SK-N-SH treated with all-trans-retinoic acid at 6 μM for 48 hours (cell line): ENCODE data around the gene PEX11G.

ENCODE experiments used
- ATAC-seq: fragments of 200-7000 bp; cut with Tn5 transposase; 3 replicates; pipeline ENCODE4 v1.9.1; 2020; ENCODE audit warnings: mild to moderate bottlenecking, moderate library complexity
- ARNTL ChIP-seq: fragments of 450-650 bp; formaldehyde crosslinking; IDR thresholded peaks from 2 replicates; pipeline ENCODE4 v1.5.0; 2020; ENCODE audit warnings: low read depth, mild to moderate bottlenecking, moderate library complexity, borderline replicate concordance
- BACH2 ChIP-seq: fragments of 250-450 bp; sonication (Bioruptor Pico); IDR thresholded peaks from 2 replicates; pipeline ENCODE4 v1.9.0; 2021; ENCODE audit warnings: mild to moderate bottlenecking, borderline replicate concordance
- GLIS3 ChIP-seq: fragments of 250-450 bp; sonication (Bioruptor Pico); IDR thresholded peaks from 2 replicates; pipeline ENCODE4 v1.5.0; 2020; ENCODE audit warnings: mild to moderate bottlenecking, moderate library complexity
- ISL1 ChIP-seq: fragments of 250-450 bp; sonication (Bioruptor Pico); IDR thresholded peaks from 2 replicates; pipeline ENCODE4 v2.1.2; 2022; ENCODE audit warnings: mild to moderate bottlenecking, moderate library complexity
- OSR1 ChIP-seq: fragments of 250-450 bp; sonication (Bioruptor Pico); IDR thresholded peaks from 2 replicates; pipeline ENCODE4 v1.8.0; 2022; ENCODE audit warnings: moderate library complexity, mild to moderate bottlenecking, inconsistent platforms
- PPARA ChIP-seq: fragments of 250-450 bp; sonication (Bioruptor Pico); IDR thresholded peaks from 2 replicates; pipeline ENCODE4 v1.5.0; 2020; ENCODE audit warnings: mild to moderate bottlenecking, borderline replicate concordance
- RARB ChIP-seq: fragments of 250-450 bp; sonication (Bioruptor Pico); IDR thresholded peaks from 2 replicates; pipeline ENCODE4 v1.8.0; 2021; ENCODE audit warnings: mild to moderate bottlenecking, moderate library complexity
- SNAI2 ChIP-seq: fragments of 250-450 bp; sonication (Bioruptor Pico); IDR thresholded peaks from 2 replicates; pipeline ENCODE4 v1.5.0; 2020; ENCODE audit warnings: mild to moderate bottlenecking, moderate library complexity
- TCF4 ChIP-seq: fragments of 250-450 bp; sonication (Bioruptor Pico); IDR thresholded peaks from 2 replicates; pipeline ENCODE4 v1.8.0; 2021; ENCODE audit warnings: mild to moderate bottlenecking, moderate library complexity, borderline replicate concordance
- TOX ChIP-seq: fragments of 250-450 bp; sonication (Bioruptor Pico); IDR thresholded peaks from 2 replicates; pipeline ENCODE4 v1.8.0; 2021; ENCODE audit warnings: mild to moderate bottlenecking, moderate library complexity, borderline replicate concordance
- ZFP30 ChIP-seq: fragments of 450-650 bp; formaldehyde crosslinking; IDR thresholded peaks from 2 replicates; pipeline ENCODE4 v1.5.0; 2022; ENCODE audit warnings: mild to moderate bottlenecking, moderate library complexity
- ZNF565 ChIP-seq: fragments of 450-650 bp; formaldehyde crosslinking; conservative IDR thresholded peaks from 2 replicates; pipeline ENCODE4 v1.5.0; 2020; ENCODE audit warnings: low read depth, mild to moderate bottlenecking, moderate library complexity
- ZNF70 ChIP-seq: fragments of 450-650 bp; formaldehyde crosslinking; IDR thresholded peaks from 2 replicates; pipeline ENCODE4 v1.5.0; 2020; ENCODE audit warnings: mild to moderate bottlenecking, moderate library complexity
- TF ChIP-seq, protein P1 (sequence below): fragments of 250-450 bp; sonication (Bioruptor Pico); IDR thresholded peaks from 2 replicates; pipeline ENCODE4 v1.5.1; 2021; ENCODE audit warnings: mild to moderate bottlenecking, moderate library complexity
- TF ChIP-seq, protein P2 (sequence below): fragments of 250-450 bp; sonication (Bioruptor Pico); IDR thresholded peaks from 2 replicates; pipeline ENCODE4 v1.5.1; 2020; ENCODE audit warnings: low read depth, mild to moderate bottlenecking, moderate library complexity
- TF ChIP-seq, protein P3 (sequence below): fragments of 250-450 bp; sonication (Bioruptor Pico); IDR thresholded peaks from 2 replicates; pipeline ENCODE4 v1.8.0; 2020; ENCODE audit warnings: mild to moderate bottlenecking, moderate library complexity, borderline replicate concordance
- TF ChIP-seq, protein P4 (sequence below): fragments of 250-450 bp; sonication (Bioruptor Pico); IDR thresholded peaks from 2 replicates; pipeline ENCODE4 v1.5.0; 2020; ENCODE audit warnings: mild to moderate bottlenecking, moderate library complexity

The PEX11G gene

DNA sequence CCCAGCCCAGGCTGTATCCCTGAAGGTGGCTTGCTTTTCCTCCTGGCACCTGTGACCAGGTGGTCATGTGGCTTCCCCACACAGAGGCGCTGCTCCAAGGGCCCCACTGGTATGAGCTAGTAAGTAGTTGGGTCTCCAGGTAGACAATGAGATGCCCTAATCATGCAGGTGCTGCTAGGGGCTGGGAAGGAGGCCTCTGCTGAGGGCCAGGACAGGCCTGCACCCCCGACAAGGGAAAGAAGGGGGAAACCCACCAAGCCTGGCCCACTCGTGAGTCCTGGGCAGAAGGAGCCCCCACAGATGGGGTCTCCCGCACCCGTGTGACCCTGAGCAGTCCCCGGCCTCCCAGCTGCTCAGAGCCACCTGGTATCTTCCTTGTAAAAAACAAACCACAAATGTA, 13.2 kb downstream of the PEX11G start:
- no peak for ATAC-seq
- no peak for TF ChIP-seq OSR1
- no peak for TF ChIP-seq TCF4 (CRISPR knock-in tag)

DNA sequence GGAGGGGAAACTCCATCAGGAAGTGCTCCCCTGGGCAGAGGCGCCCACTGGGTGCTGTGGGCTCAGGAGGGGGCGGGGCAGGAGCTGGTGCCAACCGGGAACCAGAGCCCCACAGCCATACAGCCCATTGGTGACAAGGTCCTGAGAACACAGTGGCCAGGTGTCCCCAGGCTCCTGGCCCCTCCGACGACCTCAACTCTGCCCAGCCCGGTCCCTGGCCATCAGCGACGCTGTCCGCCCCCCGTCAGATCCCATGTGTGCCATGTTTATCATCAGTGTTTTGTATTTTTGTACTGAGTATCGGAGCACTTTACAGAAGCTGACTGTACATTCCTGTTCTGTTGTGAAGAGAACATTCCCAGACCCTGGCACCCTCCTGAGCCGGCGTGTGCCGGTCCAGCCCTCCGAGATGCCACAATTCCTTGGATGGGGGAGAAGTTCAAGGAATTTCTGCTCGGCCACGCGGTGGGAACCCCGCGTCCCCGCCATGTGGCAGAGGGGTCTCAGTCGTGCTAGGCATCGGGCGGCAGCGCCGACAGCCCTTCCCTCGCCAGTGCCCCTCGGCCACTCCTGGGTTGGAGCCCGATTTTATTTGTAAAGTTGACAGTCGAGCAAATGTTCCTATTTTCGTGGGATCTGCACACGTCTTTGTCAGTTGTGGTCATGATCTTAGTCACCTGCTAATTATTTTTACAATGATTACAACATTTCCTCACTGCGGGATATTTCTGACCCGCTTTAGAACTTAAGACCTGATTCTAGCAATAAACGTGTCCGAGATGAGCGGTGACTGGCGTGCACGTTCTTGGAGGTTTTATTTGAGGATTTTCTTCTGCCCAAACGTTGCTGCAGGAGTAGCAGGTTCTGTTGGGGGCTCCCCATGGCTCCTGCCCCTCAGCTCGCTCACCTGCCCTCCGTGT, 16.9 kb downstream of the PEX11G start:
- ATAC-seq: no peak
- no peak for TF ChIP-seq ISL1 (CRISPR knock-in tag)
- TF ChIP-seq, protein P1, sequence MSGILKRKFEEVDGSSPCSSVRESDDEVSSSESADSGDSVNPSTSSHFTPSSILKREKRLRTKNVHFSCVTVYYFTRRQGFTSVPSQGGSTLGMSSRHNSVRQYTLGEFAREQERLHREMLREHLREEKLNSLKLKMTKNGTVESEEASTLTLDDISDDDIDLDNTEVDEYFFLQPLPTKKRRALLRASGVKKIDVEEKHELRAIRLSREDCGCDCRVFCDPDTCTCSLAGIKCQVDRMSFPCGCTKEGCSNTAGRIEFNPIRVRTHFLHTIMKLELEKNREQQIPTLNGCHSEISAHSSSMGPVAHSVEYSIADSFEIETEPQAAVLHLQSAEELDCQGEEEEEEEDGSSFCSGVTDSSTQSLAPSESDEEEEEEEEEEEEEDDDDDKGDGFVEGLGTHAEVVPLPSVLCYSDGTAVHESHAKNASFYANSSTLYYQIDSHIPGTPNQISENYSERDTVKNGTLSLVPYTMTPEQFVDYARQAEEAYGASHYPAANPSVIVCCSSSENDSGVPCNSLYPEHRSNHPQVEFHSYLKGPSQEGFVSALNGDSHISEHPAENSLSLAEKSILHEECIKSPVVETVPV (CRISPR knock-in tag): no peak
- no peak for TF ChIP-seq ARNTL (CRISPR knock-in tag)
- no peak for TF ChIP-seq RARB (CRISPR knock-in tag)
- TF ChIP-seq TOX (CRISPR knock-in tag): no peak

DNA sequence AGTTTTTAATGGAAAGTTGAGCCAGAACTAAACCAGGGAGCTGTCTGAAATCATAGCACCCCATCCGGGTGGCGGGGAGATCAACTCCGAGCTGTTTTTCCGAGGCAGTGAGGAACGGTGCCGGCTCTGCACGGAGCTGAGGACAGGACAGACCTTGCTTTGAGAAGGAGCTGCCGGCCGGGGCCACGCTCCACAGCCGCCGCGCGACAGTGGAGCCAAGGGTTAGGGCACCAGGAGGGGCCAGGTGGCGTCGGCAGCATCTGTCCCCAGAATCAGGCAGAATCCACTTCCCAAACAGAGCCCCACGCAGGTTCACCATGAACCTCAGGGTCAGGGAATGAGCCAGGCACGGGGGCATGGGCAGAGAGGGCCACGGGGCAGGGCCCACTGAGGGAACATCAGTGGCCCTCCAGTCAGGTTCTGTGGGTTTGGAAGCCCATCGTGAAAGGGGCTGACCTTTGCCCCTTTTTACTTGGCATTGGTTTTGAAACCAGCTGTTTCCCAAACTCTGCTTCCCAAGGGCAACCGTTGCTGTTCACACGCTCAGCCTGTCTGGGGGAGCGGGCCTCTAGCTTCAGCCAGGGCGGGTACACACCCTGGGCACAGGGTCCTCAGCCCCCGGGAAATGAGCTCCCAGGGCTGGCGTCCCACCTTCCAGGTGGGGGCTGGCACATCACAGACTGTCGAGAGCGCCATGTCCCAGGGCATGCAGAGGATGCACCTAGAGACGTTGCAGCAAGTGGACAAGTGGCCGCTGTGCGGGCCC, 18.1 kb downstream of the PEX11G start:
- no peak for TF ChIP-seq TOX (CRISPR knock-in tag)
- TF ChIP-seq, protein P2, sequence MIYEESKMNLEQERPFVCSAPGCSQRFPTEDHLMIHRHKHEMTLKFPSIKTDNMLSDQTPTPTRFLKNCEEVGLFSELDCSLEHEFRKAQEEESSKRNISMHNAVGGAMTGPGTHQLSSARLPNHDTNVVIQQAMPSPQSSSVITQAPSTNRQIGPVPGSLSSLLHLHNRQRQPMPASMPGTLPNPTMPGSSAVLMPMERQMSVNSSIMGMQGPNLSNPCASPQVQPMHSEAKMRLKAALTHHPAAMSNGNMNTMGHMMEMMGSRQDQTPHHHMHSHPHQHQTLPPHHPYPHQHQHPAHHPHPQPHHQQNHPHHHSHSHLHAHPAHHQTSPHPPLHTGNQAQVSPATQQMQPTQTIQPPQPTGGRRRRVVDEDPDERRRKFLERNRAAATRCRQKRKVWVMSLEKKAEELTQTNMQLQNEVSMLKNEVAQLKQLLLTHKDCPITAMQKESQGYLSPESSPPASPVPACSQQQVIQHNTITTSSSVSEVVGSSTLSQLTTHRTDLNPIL: no peak
- TF ChIP-seq, protein P3, sequence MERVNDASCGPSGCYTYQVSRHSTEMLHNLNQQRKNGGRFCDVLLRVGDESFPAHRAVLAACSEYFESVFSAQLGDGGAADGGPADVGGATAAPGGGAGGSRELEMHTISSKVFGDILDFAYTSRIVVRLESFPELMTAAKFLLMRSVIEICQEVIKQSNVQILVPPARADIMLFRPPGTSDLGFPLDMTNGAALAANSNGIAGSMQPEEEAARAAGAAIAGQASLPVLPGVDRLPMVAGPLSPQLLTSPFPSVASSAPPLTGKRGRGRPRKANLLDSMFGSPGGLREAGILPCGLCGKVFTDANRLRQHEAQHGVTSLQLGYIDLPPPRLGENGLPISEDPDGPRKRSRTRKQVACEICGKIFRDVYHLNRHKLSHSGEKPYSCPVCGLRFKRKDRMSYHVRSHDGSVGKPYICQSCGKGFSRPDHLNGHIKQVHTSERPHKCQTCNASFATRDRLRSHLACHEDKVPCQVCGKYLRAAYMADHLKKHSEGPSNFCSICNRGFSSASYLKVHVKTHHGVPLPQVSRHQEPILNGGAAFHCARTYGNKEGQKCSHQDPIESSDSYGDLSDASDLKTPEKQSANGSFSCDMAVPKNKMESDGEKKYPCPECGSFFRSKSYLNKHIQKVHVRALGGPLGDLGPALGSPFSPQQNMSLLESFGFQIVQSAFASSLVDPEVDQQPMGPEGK (CRISPR knock-in tag): no peak
- no peak for TF ChIP-seq ZNF70 (CRISPR knock-in tag)
- no peak for TF ChIP-seq ISL1 (CRISPR knock-in tag)
- TF ChIP-seq BACH2 (CRISPR knock-in tag): no peak
- TF ChIP-seq, protein P4, sequence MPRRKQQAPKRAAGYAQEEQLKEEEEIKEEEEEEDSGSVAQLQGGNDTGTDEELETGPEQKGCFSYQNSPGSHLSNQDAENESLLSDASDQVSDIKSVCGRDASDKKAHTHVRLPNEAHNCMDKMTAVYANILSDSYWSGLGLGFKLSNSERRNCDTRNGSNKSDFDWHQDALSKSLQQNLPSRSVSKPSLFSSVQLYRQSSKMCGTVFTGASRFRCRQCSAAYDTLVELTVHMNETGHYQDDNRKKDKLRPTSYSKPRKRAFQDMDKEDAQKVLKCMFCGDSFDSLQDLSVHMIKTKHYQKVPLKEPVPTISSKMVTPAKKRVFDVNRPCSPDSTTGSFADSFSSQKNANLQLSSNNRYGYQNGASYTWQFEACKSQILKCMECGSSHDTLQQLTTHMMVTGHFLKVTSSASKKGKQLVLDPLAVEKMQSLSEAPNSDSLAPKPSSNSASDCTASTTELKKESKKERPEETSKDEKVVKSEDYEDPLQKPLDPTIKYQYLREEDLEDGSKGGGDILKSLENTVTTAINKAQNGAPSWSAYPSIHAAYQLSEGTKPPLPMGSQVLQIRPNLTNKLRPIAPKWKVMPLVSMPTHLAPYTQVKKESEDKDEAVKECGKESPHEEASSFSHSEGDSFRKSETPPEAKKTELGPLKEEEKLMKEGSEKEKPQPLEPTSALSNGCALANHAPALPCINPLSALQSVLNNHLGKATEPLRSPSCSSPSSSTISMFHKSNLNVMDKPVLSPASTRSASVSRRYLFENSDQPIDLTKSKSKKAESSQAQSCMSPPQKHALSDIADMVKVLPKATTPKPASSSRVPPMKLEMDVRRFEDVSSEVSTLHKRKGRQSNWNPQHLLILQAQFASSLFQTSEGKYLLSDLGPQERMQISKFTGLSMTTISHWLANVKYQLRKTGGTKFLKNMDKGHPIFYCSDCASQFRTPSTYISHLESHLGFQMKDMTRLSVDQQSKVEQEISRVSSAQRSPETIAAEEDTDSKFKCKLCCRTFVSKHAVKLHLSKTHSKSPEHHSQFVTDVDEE: no peak
- TF ChIP-seq OSR1: no peak
- ATAC-seq: no peak

DNA sequence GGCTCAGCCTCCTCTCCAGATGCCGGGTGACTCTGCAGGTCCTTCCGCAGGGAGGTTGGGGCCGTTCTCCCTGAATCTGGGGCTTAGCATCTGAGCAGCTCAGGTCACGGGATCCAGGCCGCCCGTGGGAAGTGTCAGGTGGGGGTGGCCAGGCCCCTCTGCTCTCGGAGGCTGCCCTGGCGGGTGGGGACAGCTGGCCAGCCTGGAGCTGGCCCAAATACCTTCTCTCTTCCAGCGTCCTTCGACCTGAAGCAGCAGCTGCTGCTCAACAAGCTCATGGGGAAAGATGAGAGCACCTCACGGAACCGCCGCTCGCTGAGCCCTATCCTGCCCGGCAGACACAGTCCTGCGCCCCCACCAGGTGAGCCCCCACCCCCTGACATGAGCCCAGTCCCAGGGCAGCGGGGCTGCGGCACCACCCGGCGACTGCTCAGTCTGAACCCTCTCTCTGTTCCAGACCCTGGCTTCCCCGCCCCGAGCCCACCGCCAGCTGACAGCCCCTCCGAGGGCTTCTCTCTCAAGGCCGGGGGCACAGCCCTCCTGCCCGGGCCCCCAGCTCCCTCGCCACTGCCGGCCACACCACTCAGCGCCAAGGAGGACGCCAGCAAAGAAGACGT, 19.1 kb downstream of the PEX11G start:
- no peak for TF ChIP-seq BACH2 (CRISPR knock-in tag)
- no peak for TF ChIP-seq ZNF565 (CRISPR knock-in tag)
- no peak for TF ChIP-seq GLIS3 (CRISPR knock-in tag)
- TF ChIP-seq, protein P1 (CRISPR knock-in tag): no peak
- no peak for TF ChIP-seq SNAI2
- no peak for TF ChIP-seq OSR1
- TF ChIP-seq PPARA (CRISPR knock-in tag): no peak
- TF ChIP-seq ZFP30 (CRISPR knock-in tag): no peak

More for the DNA sequence above, 19.1 kb downstream of the PEX11G start:
- ATAC-seq: no peak
